K562 (cell line): ENCODE data around the gene MRPL22. TPM values are rescaled to one million over a fixed set of nuclear protein-coding genes. Genes with fewer than 3 reads are reported as not detected.
A peak's percentile ranks its signal among the peaks of the same experiment; 100 is the strongest.

Source experiments
- ARHGAP35 ChIP-seq: fragments of 450-650 bp; IDR thresholded peaks from 2 replicates; pipeline ENCODE4 v1.6.1; 2018; ENCODE audit not compliant: partially characterized antibody
- BHLHE40 ChIP-seq: IDR thresholded peaks from 2 replicates; pipeline ENCODE4 v1.6.1; 2011; ENCODE audit warnings: low read length, improper control_type of control experiment
- ETV1 ChIP-seq: fragments of 450-650 bp; conservative IDR thresholded peaks from 2 replicates; pipeline ENCODE4 v1.6.1; 2016; ENCODE audit warnings: missing genetic modification characterization, control low read depth, low read depth, missing compliant biosample characterization
- GATAD2B ChIP-seq: fragments of 450-650 bp; IDR thresholded peaks from 2 replicates; pipeline ENCODE4 v1.6.1; 2017; ENCODE audit warnings: mild to moderate bottlenecking, borderline replicate concordance
- HSF4 ChIP-seq: fragments of 250-450 bp; sonication (Bioruptor Pico); IDR thresholded peaks from 2 replicates; pipeline ENCODE4 v2.1.2; 2022; ENCODE audit warnings: mild to moderate bottlenecking, moderate library complexity, borderline replicate concordance
- IFI16 ChIP-seq: fragments of 250-450 bp; sonication (Bioruptor Pico); IDR thresholded peaks from 2 replicates; pipeline ENCODE4 v2.1.2; 2022; ENCODE audit warnings: mild to moderate bottlenecking, inconsistent platforms
- KAT7 ChIP-seq: sonication (generic); formaldehyde crosslinking; IDR thresholded peaks from 2 replicates; pipeline ENCODE4 v1.8.0; 2022; ENCODE audit warnings: missing genetic modification reagents, mild to moderate bottlenecking, borderline replicate concordance
- MECOM ChIP-seq: fragments of 250-450 bp; sonication (Bioruptor Pico); IDR thresholded peaks from 2 replicates; pipeline ENCODE4 v1.8.0; 2022; ENCODE audit warnings: inconsistent platforms
- NONO ChIP-seq, 2 experiments: fragments of 200-400 bp in 1 of 2; fragments of 450-650 bp in 1 of 2; formaldehyde crosslinking in 1 of 2; IDR thresholded peaks; 2 replicates each; pipeline ENCODE4 v1.6.1; 2017; ENCODE audit warnings: low read depth in 2 of 2, mild to moderate bottlenecking in 2 of 2, moderate library complexity in 2 of 2, low read length in 1 of 2
- PCBP1 ChIP-seq: fragments of 200-400 bp; formaldehyde crosslinking; IDR thresholded peaks from 2 replicates; pipeline ENCODE4 v1.6.1; 2018; ENCODE audit warnings: mild to moderate bottlenecking, low read depth, low read length; ENCODE audit not compliant: poor library complexity, severe bottlenecking
- RFX7 ChIP-seq: fragments of 250-450 bp; sonication (Bioruptor Pico); IDR thresholded peaks from 2 replicates; pipeline ENCODE4 v1.5.1; 2021; ENCODE audit warnings: mild to moderate bottlenecking
- RNF219 ChIP-seq: fragments of 250-450 bp; sonication (Bioruptor Pico); IDR thresholded peaks from 2 replicates; pipeline ENCODE4 v1.5.0; 2022; ENCODE audit warnings: mild to moderate bottlenecking
- SMARCE1 ChIP-seq: fragments of 450-650 bp; IDR thresholded peaks from 2 replicates; pipeline ENCODE4 v1.7.1; 2016; ENCODE audit warnings: mild to moderate bottlenecking
- ZC3H8 ChIP-seq: fragments of 450-650 bp; IDR thresholded peaks from 2 replicates; pipeline ENCODE4 v1.6.1; 2017
- ZNF212 ChIP-seq: fragments of 450-650 bp; formaldehyde crosslinking; IDR thresholded peaks from 2 replicates; pipeline ENCODE4 v1.4.0; 2020; ENCODE audit warnings: mild to moderate bottlenecking
- ZNF830 ChIP-seq: fragments of 250-450 bp; sonication (Bioruptor Pico); IDR thresholded peaks from 2 replicates; pipeline ENCODE4 v1.5.0; 2021; ENCODE audit warnings: mild to moderate bottlenecking
- polyA plus RNA-seq, 8 experiments: library from polyadenylated mRNA; depleted of rRNA in 4 of 8; stranded (reverse) in 5 of 8; unstranded in 3 of 8; fragments of >200 nt; fragmentation: Nextera tagmentation in 2 of 8; fragmentation: Illumina TruSeq in 1 of 8; extraction: Ambion mirVana in 2 of 8; extraction: Trizol in 1 of 8; gene quantifications; 2 replicates each; pipeline versions ENCODE4 v1.2.1 to v1.2.3, GENCODE V29; 2011 to 2014; ENCODE audit warnings: inconsistent platforms in 1 of 8, missing spikeins in 1 of 8
- total RNA-seq, 7 experiments: library from RNA; depleted of rRNA in 6 of 7; stranded (reverse); fragments of >200 nt in 6 of 7; fragmentation: Illumina TruSeq in 2 of 7; extraction: Trizol in 2 of 7; gene quantifications; 2 replicates each; pipeline versions ENCODE4 v1.2.1 to v1.2.3, GENCODE V29; 2011 to 2021; ENCODE audit warnings: low replicate concordance in 1 of 7
- TF ChIP-seq, protein P1 (sequence below): fragments of 250-450 bp; sonication (Bioruptor Pico); IDR thresholded peaks from 2 replicates; pipeline ENCODE4 v1.4.0; 2020
- TF ChIP-seq, protein P2 (sequence below): fragments of 450-650 bp; formaldehyde crosslinking; IDR thresholded peaks from 2 replicates; pipeline ENCODE4 v1.4.0; 2020; ENCODE audit warnings: mild to moderate bottlenecking
- TF ChIP-seq, protein P3 (sequence below): sonication (generic); formaldehyde crosslinking; IDR thresholded peaks from 2 replicates; pipeline ENCODE4 v1.5.0; 2020; ENCODE audit warnings: missing genetic modification reagents

The MRPL22 gene
- total and polyA plus RNA-seq, 9 of the 15 experiments (the other 6 are each of a cell fraction or from before 2014, with no cell fraction given), result 41.1 to 424 (median 102) TPM

DNA sequence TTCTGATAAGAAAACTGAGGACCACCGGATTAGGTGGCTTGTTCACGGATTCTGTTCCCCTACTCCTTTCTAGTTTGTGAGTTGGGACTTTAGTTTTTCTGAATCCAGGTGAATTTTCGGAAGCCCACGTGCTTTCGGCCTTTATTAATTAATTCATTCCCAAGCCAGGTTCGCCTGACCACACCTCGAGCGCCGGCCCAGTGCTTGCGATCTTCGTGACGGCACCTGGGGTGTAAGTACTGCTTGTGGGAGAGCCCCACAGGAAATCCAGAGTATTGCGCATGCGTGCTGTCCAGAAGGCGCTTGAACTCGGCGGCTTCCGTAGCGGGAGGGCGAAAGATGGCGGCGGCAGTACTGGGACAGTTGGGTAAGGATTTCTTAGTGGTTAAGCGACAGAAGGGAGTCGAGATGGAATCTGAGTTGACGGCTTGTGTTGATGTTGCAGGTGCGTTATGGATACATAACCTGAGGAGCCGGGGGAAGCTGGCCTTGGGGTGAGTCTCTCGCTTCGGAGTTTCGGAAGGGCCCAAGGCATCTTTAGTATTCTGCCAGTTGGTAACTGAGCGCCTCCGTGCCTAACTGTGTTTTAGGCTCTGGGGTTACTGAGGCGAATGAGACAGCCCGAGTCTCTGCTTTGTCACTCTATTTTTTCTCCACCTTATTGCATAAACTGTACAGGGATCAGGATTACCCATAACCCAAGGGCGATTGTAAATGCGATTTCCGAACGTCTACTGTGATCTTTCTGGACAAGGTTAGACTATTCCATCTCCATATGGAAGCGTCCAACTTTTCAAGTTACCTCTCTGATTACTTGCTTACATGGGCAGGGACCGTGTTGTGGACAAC, at the start of gene MRPL22 (continued):
- TF ChIP-seq, protein P1, sequence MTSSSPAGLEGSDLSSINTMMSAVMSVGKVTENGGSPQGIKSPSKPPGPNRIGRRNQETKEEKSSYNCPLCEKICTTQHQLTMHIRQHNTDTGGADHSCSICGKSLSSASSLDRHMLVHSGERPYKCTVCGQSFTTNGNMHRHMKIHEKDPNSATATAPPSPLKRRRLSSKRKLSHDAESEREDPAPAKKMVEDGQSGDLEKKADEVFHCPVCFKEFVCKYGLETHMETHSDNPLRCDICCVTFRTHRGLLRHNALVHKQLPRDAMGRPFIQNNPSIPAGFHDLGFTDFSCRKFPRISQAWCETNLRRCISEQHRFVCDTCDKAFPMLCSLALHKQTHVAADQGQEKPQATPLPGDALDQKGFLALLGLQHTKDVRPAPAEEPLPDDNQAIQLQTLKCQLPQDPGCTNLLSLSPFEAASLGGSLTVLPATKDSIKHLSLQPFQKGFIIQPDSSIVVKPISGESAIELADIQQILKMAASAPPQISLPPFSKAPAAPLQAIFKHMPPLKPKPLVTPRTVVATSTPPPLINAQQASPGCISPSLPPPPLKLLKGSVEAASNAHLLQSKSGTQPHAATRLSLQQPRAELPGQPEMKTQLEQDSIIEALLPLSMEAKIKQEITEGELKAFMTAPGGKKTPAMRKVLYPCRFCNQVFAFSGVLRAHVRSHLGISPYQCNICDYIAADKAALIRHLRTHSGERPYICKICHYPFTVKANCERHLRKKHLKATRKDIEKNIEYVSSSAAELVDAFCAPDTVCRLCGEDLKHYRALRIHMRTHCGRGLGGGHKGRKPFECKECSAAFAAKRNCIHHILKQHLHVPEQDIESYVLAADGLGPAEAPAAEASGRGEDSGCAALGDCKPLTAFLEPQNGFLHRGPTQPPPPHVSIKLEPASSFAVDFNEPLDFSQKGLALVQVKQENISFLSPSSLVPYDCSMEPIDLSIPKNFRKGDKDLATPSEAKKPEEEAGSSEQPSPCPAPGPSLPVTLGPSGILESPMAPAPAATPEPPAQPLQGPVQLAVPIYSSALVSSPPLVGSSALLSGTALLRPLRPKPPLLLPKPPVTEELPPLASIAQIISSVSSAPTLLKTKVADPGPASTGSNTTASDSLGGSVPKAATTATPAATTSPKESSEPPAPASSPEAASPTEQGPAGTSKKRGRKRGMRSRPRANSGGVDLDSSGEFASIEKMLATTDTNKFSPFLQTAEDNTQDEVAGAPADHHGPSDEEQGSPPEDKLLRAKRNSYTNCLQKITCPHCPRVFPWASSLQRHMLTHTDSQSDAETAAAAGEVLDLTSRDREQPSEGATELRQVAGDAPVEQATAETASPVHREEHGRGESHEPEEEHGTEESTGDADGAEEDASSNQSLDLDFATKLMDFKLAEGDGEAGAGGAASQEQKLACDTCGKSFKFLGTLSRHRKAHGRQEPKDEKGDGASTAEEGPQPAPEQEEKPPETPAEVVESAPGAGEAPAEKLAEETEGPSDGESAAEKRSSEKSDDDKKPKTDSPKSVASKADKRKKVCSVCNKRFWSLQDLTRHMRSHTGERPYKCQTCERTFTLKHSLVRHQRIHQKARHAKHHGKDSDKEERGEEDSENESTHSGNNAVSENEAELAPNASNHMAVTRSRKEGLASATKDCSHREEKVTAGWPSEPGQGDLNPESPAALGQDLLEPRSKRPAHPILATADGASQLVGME (CRISPR knock-in tag), result no peak
- TF ChIP-seq ZNF212 (CRISPR knock-in tag) (no peak), ARHGAP35 (no peak), ETV1 (tag) (no peak), IFI16 (no peak), RFX7 (CRISPR knock-in tag) (no peak), RNF219 (no peak), SMARCE1 (no peak; the same call in 1 of the 2 replicates), MECOM (CRISPR knock-in tag) (no peak), ZC3H8 (no peak), NONO (IDR thresholded peaks at IDR 0.05; ENCODE audit: low read depth in 2 of 2, low read length in 1 of 2) (no peak), GATAD2B (no peak), PCBP1 (no peak), KAT7 (peak; percentile 85; the same call in 1 of the 2 replicates), HSF4 (CRISPR knock-in tag) (no peak), BHLHE40 (no peak), ZNF830 (CRISPR knock-in tag) (no peak)
- TF ChIP-seq, protein P2, sequence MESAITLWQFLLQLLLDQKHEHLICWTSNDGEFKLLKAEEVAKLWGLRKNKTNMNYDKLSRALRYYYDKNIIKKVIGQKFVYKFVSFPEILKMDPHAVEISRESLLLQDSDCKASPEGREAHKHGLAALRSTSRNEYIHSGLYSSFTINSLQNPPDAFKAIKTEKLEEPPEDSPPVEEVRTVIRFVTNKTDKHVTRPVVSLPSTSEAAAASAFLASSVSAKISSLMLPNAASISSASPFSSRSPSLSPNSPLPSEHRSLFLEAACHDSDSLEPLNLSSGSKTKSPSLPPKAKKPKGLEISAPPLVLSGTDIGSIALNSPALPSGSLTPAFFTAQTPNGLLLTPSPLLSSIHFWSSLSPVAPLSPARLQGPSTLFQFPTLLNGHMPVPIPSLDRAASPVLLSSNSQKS (CRISPR knock-in tag), result no peak
- TF ChIP-seq, protein P3, sequence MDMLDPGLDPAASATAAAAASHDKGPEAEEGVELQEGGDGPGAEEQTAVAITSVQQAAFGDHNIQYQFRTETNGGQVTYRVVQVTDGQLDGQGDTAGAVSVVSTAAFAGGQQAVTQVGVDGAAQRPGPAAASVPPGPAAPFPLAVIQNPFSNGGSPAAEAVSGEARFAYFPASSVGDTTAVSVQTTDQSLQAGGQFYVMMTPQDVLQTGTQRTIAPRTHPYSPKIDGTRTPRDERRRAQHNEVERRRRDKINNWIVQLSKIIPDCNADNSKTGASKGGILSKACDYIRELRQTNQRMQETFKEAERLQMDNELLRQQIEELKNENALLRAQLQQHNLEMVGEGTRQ (CRISPR knock-in tag), result no peak
